KOPT-K1 (cell line): ENCODE data around the gene TENT4A.

Experiments
- H3K27ac ChIP-seq: fragments of 200-600 bp; sonication (generic); 2 replicates; pipeline ENCODE4 v1.5.1; 2016; ENCODE audit warnings: antibody characterized with exemption, mild to moderate bottlenecking, low read depth, low read length; ENCODE audit not compliant: poor library complexity, severe bottlenecking
- H3K36me3 ChIP-seq: fragments of 200-600 bp; sonication (generic); 2 replicates; pipeline ENCODE4 v1.5.1; 2017; ENCODE audit warnings: antibody characterized with exemption, mild to moderate bottlenecking, low read length, moderate library complexity; ENCODE audit not compliant: insufficient read depth
- H3K9me3 ChIP-seq: fragments of 200-600 bp; sonication (generic); 2 replicates; pipeline ENCODE4 v1.5.1; 2017; ENCODE audit warnings: antibody characterized with exemption, low read length, mild to moderate bottlenecking; ENCODE audit not compliant: insufficient read depth, poor library complexity, severe bottlenecking

TENT4A gene

GRCh38 chr5:6730407-6730806 is 17.2 kb downstream of the TENT4A start:
- no peaks in the 10 kb centered on the region for H3K9me3 ChIP-seq
- peaks cover 52% of the 10 kb centered on the region for H3K36me3 ChIP-seq
- H3K27ac ChIP-seq: peak overlapping the region; percentile 58

DNA sequence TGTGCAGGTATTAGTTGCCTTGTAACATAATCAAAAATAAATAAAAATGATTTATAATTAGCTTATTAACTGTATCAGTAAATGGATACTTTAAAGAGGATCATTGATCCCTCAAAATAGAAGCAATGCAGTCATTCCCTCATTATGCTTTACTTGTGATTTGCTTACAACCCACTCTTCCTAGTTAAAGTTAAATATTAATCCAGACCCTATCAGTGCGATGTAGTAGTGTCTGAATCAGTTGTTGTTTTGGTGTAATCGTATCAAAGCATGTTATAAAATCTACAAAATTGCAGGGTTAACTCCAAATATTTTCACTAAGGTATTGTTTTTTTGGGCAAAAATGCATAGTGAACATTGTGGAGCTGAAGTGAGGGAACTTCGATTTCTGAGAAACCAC is 17.6 kb downstream of the TENT4A start:
- Histone ChIP-seq H3K9me3 (no peaks in the 10 kb centered on the region), H3K36me3 (peaks cover 48% of the 10 kb centered on the region), H3K27ac (no peak overlapping the region)

DNA sequence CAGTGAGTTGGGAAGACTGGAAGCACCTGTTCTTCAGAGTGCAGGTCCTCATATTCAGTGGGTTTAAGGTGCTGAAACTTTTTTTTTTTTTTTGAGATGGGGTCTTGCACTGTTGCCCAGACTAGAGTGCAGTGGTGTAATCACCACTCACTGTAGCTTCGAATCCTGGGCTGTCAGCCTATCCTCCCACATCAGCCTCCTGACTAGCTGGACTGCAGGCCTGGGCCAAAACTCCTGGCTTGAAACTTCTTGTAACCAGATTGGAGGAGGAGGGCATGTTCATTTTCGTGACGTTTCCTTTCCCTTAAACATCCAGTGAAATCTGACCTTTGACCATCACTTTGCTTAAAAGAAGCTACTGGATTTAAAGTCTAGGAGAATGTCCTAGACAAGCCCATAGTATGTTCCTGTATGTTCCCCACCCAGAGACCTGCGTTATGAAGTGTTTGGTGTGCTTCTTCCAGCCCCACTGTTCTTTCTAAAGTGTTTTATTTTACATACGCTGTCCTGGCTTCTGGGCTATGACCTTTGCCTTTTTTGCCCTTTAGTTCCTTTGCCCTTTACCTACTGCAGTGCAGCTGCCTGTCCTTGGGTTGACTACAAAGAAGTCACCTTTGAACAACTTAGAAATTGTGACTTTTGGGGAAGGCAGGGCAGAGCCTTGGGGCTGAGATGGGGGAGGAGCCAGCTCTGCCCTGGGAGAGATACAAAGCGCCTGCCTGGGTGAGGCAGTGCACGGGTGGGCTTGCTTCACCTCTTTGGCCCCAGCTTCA is 18.4 kb downstream of the TENT4A start:
- no peak overlapping the region for H3K27ac ChIP-seq
- H3K36me3 ChIP-seq: peaks cover 46% of the 10 kb centered on the region
- H3K9me3 ChIP-seq: no peaks in the 10 kb centered on the region

DNA sequence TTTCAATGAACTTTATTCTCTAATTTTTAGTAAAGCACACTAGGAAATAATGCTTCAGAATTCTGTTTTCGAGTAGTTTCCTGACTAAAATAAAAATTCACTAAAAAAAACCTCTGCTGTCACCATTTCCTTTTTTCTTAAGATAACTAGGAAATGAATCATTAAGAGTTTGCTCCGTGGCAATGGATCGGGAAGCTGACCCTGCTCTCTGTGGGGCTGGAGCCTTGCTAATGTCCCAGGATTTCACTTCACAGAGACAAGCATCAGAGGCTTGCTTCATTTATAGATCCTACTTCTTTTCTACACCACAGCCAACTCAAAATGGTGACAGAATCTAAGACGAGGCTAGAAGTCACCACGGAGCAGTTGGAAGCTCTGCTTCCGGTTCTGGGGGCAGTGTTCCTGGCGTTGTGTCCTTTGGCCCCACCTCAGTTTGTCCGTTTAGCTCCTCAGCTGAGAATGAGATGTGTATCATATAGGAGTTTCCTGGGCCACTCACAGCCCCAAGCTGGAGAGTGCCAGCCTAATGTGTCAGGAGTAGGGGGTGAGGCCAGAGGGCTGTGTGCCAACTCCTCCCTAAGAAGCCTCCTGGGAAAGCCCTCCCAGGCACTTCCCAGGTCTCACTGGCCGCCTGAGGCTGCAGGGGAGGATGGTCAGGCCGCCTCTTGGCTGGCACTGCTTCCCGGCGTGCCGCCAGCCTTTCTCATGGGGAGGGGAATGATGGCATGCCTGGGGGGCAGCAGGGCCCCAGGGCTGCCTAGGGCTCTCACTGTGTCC is 19.6 kb downstream of the TENT4A start:
- Histone ChIP-seq H3K27ac (no peak overlapping the region), H3K36me3 (peaks cover 53% of the 10 kb centered on the region)

GRCh38 chr5:6733411-6734242 is 20.4 kb downstream of the TENT4A start:
- Histone ChIP-seq H3K36me3 (peaks cover 61% of the 10 kb centered on the region), H3K27ac (no peak overlapping the region), H3K9me3 (no peaks in the 10 kb centered on the region)

More for the DNA sequence above, 19.6 kb downstream of the TENT4A start:
- H3K9me3 ChIP-seq: no peaks in the 10 kb centered on the region

DNA sequence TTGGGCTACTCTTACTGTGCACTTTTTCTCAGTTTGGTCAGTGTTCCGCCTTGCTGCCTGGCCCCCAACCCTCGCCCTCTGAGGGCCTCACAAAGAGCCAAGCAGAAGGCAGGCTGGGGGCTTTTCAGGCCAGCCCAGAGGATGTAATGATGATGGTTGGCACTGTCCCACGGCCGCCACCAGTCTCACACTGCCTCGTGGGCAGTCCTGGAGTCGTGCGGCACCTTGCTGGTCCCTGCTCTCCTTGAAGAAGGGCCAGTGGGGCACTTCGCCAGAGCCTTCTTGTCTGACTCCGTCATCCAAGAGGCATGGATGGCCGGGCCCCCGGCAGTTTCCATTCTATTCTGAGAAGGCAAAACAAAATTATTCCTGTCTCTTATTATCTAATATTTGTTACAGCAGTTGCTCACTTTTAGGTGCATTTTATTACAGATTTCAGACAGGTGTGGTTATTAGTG is 21.0 kb downstream of the TENT4A start:
- Histone ChIP-seq H3K9me3 (no peaks in the 10 kb centered on the region), H3K27ac (no peak overlapping the region), H3K36me3 (peaks cover 68% of the 10 kb centered on the region)

GRCh38 chr5:6734781-6735180 is 21.5 kb downstream of the TENT4A start:
- Histone ChIP-seq H3K27ac (no peak overlapping the region), H3K36me3 (peaks cover 73% of the 10 kb centered on the region), H3K9me3 (no peaks in the 10 kb centered on the region)

DNA sequence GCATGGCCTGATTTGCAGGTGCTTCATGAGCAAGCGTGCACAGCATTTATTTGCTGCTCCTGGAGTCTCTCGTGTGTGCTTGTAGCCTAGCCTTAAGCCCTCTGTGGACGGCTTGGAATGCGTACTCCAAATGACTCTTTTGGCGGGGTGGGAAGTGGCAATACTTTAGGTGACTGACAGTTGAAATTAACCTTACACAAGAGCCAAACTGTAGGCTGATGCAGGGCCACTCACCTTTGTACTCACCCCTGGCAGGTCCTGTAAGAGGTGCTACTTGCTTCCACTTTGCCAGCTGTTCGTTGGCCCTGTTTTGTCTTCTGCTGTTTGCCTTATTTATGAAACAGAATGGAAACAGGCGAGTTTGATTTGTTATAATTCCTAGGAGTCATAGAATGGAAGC is 22.9 kb downstream of the TENT4A start:
- peaks cover 83% of the 10 kb centered on the region for H3K36me3 ChIP-seq
- H3K27ac ChIP-seq: no peak overlapping the region
- no peaks in the 10 kb centered on the region for H3K9me3 ChIP-seq

DNA sequence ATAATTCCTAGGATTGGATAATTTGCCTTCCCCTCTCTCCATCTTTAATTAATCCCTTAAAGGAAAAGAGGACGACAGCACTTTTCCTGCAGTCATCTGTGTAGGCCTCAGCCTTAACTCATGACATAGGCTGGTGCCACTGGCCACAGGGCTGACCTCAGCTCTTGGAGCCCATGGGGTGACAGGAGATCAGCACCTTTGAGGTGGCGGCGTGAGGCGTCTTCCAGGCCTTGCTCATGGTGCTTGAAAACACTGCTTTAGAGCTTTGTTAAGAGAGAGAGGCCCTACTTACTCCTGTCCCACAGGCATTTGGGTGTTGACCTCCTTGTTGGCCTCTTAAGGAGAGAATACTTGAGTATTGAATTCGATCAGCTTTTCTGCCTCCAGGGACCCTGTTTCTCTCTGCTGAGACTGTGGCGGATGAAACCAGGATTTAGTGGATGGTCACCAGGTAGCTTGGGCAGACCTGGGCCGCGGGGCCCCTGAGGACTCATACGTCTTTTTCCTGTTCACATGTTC is 23.4 kb downstream of the TENT4A start:
- Histone ChIP-seq H3K9me3 (no peaks in the 10 kb centered on the region), H3K36me3 (peaks cover 83% of the 10 kb centered on the region), H3K27ac (no peak overlapping the region)

DNA sequence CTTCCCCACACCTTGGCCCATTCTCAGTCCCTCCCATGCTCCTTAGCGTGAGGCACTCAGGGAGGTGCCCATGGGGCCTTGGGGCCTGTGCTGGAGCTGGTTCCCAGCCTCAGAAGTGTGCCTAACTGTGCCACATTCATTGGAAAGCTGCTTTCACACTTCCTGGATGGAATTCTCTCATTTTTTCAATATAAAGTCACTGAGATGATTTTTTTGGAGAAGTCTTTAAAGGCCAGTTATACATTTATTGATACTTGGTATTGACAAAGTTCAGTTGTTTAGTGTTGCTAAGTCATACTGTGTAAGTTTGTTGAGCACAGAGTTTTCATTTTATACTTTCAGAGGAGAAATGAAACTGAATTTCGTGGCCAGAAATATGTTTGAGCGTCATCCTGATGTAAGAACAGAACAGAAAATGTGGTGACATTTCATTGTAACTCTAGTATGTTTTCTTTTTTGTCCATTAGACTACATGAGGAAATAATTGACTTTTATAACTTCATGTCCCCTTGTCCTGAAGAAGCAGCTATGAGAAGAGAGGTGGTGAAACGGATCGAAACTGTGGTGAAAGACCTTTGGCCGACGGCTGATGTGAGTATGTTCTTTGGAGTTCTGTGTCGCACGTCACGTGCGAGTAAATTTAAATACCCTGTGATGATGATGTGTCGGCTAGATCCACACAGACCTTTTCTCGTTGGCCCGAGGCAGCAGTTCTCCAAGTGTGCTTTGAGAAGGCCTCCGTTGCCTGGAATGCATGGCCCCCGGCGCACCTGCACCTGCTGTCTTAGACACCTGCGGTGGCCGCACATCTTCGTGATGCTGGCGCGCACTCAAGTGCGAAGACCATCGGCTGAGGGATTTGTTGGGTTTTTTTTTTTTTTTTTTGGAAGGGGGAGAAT is 24.1 kb downstream of the TENT4A start:
- H3K9me3 ChIP-seq: no peaks in the 10 kb centered on the region
- H3K36me3 ChIP-seq: peaks cover 86% of the 10 kb centered on the region
- no peak overlapping the region for H3K27ac ChIP-seq

- Histone ChIP-seq H3K9me3 (no peaks in the 10 kb centered on the region), H3K27ac (no peak overlapping the region), H3K36me3 (peaks cover 88% of the 10 kb centered on the region)
Observed at GRCh38 chr5:6739603-6740002, 26.4 kb downstream of the TENT4A start.

DNA sequence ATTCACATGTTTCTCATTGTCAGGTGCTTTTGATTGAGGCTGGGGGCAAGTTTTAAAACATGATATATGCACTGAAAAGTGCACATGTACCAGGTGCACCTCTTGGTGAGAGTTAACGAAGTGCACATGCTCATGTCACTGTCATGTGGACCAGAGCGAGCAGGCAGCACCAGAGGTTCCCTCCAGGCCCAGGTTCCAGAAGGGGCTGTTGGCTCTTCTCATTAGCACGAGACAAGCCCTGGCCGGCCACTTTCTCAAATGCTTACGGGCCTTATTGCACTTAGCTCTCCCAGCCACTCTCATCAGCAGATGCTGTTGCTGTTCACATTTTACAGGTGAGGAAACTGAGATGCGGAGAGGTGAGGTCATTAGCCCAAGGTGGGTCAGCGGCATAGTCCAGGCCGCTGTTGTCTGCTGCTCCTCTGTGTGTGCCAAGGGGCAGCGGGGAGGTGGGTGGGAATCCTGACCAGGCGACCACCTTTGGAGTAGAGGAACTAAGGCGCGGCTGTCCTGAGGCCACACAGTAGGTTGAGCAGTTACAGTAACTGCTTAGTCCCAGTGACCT is 27.4 kb downstream of the TENT4A start:
- Histone ChIP-seq H3K36me3 (peaks cover 97% of the 10 kb centered on the region), H3K27ac (no peak overlapping the region)

DNA sequence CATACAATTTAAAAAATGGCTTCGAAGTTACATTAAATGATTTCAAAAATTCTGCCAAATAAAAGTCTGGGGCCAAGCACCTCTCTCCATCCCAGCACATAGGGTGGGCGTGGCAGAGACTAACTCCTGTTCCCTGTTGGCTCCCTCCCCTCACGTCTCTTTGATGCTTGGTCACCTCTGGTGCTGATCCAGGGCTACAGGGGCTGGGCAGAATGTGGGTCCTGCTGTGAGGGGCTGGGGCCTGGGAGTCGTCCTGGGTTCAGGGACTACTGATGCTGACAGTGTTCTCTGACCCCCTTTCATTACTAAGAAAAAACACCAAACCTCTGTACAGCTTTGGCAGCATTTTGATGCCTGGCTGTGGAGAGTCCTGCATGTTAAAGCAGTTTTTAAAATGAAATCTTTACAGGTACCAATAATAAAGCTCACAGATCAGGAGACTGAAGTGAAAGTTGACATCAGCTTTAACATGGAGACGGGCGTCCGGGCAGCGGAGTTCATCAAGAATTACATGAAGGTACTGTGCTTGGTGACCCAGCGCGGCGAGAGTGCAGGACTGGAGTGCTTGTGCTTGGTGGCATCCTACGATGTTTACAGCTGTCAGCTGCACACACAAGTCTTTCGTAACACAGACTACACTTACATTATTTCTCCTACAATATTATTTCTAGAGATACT is 29.0 kb downstream of the TENT4A start:
- Histone ChIP-seq H3K9me3 (no peaks in the 10 kb centered on the region), H3K36me3 (peaks cover 100% of the 10 kb centered on the region), H3K27ac (no peak overlapping the region)

More for the DNA sequence above, 27.4 kb downstream of the TENT4A start:
- H3K9me3 ChIP-seq: no peaks in the 10 kb centered on the region
